NCI-H2081 (cell line): ENCODE results near the gene PDE4D.
"Not testable (repeated sequence)": the region's sequence is repeated elsewhere in the genome, so short reads cannot be mapped to it uniquely, and the experiment has no call there.

Experiments used
- DNase-seq, 2 experiments: peaks; one replicate each; lab custom pipeline; 2025; lab: John Stamatoyannopoulos, UW

The PDE4D gene

GRCh38 chr5:58965677-58966414, 927.7 kb downstream of the PDE4D start:
- DNase-seq: no peak

- no peak for DNase-seq
These were observed 929.7 kb downstream of the PDE4D start for GRCh38 chr5:58963821-58964220.

GRCh38 chr5:58963361-58963760, 930.2 kb downstream of the PDE4D start:
- DNase-seq: no peak

- no peak for DNase-seq
These were observed 931.8 kb downstream of the PDE4D start for GRCh38 chr5:58961631-58962280.

- DNase-seq: no peak
These were observed 934.8 kb downstream of the PDE4D start for GRCh38 chr5:58958701-58959100.

- not testable (repeated sequence) for DNase-seq
These were observed 940.3 kb downstream of the PDE4D start for GRCh38 chr5:58953218-58953617.

GRCh38 chr5:58950224-58950623, 943.3 kb downstream of the PDE4D start:
- no peak for DNase-seq

- DNase-seq: no peak
These were observed 947.3 kb downstream of the PDE4D start for GRCh38 chr5:58946230-58946629.

- DNase-seq: no peak
These were observed 949.3 kb downstream of the PDE4D start for GRCh38 chr5:58944221-58944620.

GRCh38 chr5:58940446-58940845, 953.1 kb downstream of the PDE4D start:
- no peak for DNase-seq

- no peak for DNase-seq
These were observed 953.9 kb downstream of the PDE4D start for GRCh38 chr5:58939664-58940063.

- DNase-seq: no peak
These were observed 954.7 kb downstream of the PDE4D start for GRCh38 chr5:58938563-58939424.

GRCh38 chr5:58937031-58937681, 956.4 kb downstream of the PDE4D start:
- DNase-seq: no peak

GRCh38 chr5:58934629-58935097, 958.9 kb downstream of the PDE4D start:
- no peak for DNase-seq

GRCh38 chr5:58933891-58934628, 959.5 kb downstream of the PDE4D start:
- no peak for DNase-seq

- DNase-seq: no peak
These were observed 961.4 kb downstream of the PDE4D start for GRCh38 chr5:58932057-58932612.

GRCh38 chr5:58930520-58930919, 963.0 kb downstream of the PDE4D start:
- no peak for DNase-seq

- DNase-seq: no peak
These were observed 963.8 kb downstream of the PDE4D start for GRCh38 chr5:58929726-58930125.

- no peak for DNase-seq
These were observed 965.6 kb downstream of the PDE4D start for GRCh38 chr5:58927938-58928337.

GRCh38 chr5:58927181-58927580, 966.3 kb downstream of the PDE4D start:
- no peak for DNase-seq

GRCh38 chr5:58926541-58926935, 967.0 kb downstream of the PDE4D start:
- no peak for DNase-seq
